GM12873 (cell line): ENCODE data around the gene SLCO1C1.

ENCODE experiments used
- CTCF ChIP-seq: IDR thresholded peaks from 2 replicates; pipeline ENCODE4 v1.5.1; 2012; ENCODE audit warnings: low read depth, mild to moderate bottlenecking, moderate library complexity, low read length, control low read depth; ENCODE audit not compliant: insufficient read depth; ENCODE audit errors: missing control alignments

The SLCO1C1 gene

GRCh38 chr12:20701106-20701505, 6.0 kb downstream of the SLCO1C1 start:
- TF ChIP-seq CTCF = no peak

DNA sequence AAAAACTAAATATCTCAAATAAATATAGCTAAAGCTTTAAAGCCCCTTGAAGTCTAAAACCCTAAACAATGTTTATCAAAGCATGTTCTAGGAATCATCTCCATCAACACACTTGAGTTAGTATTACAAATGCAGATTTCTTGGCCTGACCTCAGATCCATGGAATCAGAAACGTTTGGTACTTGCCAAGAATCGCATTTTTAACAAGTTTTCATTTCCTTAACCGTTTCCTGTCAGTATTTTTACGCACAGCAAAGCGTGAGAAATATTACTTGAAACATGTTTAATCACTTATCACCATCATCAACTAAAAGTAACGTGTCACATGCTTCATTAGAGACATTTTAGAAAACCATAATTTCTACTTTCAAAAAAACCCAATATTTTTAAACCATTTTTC, 9.7 kb downstream of the SLCO1C1 start:
- no peak for TF ChIP-seq CTCF

DNA sequence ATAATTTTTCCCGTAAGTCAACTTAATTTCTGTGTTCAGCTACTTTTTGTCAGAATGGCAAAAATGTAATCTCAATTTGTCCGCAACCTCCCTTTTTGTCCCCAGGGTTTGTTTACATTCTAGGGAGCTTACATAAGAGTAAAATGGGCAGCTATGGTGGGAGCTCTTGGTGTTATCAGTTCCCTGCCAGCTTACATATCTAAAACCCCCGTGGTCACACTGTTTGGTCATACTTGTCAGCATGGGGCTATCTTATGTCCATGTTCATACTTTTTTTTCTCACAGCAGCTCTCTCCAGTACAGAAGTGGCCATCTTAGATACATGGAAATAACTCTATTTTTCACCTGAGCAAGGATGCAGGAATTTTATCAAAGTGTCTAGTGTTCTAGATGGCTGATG, 16.7 kb downstream of the SLCO1C1 start:
- TF ChIP-seq CTCF = no peak

GRCh38 chr12:20716037-20716436, 20.9 kb downstream of the SLCO1C1 start:
- no peak for TF ChIP-seq CTCF

GRCh38 chr12:20716985-20717384, 21.9 kb downstream of the SLCO1C1 start:
- TF ChIP-seq CTCF = no peak

GRCh38 chr12:20718294-20718693, 23.2 kb downstream of the SLCO1C1 start:
- no peak for TF ChIP-seq CTCF

GRCh38 chr12:20722142-20722541, 27.0 kb downstream of the SLCO1C1 start:
- no peak for TF ChIP-seq CTCF
